Fibroblast of skin of left biceps (primary cell): Measurements from ENCODE around the gene CCDC186.

Source experiments
- DNase-seq, 2 experiments: peaks; one replicate each; pipeline ENCODE4 v3.0.0-alpha.2; 2013; ENCODE audit warnings: low read depth in 2 of 2

Gene CCDC186

GRCh38 chr10:114110174-114110972 is 63.6 kb downstream of the CCDC186 start:
- no peak for DNase-seq

GRCh38 chr10:114103284-114103683 is 70.7 kb downstream of the CCDC186 start:
- DNase-seq, result peak; percentile 21 to 25

DNA sequence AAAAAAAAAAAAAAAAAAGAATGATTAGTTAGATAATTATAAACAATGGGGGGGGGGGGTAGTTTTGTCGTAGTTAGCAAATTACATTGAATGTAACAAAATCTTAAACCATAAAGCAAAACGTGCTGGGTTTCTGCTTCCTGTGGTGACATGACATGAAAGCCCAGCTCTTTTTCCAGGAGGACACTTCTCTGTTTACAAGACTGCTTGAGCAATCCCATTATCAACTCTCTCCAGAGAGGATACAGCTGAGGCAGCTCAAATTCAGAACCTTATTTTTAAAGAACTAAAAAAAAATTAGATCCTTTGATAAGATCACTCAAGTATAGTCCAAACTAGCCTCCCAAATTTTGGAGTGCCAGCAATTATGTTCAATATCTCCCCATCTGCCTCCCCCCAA is 71.7 kb downstream of the CCDC186 start:
- DNase-seq, result no peak

DNA sequence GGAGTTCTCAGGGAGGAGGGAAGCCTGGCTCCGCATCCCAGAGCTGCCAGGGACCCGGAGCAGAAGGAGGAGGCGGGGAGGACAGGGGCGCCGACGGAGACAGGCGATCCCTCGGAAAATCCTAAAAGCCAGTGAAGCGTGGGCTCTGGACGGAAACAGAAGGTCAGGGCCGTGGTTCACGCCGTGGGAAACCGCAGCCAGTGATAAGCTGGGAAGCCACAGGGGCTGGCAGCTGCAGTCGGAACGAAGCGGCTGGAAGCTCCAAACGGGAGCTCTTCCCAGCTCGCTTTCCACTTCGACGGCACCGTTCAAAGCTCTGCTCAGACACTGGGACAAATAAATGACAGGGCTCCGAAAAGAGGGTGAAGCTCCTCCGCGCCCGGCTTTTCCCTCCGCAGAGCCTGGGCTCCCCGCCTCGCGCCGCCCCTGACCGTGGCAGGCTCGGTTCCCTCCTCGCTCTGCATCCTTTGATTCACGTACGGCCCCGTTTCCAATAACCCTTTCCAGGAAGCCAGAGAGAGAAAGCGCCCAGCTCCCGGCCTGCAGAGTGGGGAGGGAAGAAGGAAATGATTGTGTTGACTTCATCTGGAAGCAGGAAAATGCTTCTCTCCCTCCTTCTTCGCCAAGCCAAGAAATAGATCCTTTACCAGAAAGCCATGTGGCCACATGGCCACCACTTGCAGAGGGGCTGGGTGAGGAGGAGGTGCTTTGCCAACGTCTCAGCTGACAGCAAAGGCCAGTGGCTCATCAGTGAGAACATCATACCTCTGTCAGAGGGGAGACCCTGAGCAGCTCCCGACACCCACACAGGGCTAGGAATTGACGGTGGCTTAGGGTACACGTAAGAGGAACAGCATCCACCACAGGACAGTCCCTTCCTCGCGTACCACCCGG is 72.9 kb downstream of the CCDC186 start:
- DNase-seq, result no peak

- DNase-seq, result no peak
These were observed 77.1 kb downstream of the CCDC186 start for GRCh38 chr10:114096864-114097263.

DNA sequence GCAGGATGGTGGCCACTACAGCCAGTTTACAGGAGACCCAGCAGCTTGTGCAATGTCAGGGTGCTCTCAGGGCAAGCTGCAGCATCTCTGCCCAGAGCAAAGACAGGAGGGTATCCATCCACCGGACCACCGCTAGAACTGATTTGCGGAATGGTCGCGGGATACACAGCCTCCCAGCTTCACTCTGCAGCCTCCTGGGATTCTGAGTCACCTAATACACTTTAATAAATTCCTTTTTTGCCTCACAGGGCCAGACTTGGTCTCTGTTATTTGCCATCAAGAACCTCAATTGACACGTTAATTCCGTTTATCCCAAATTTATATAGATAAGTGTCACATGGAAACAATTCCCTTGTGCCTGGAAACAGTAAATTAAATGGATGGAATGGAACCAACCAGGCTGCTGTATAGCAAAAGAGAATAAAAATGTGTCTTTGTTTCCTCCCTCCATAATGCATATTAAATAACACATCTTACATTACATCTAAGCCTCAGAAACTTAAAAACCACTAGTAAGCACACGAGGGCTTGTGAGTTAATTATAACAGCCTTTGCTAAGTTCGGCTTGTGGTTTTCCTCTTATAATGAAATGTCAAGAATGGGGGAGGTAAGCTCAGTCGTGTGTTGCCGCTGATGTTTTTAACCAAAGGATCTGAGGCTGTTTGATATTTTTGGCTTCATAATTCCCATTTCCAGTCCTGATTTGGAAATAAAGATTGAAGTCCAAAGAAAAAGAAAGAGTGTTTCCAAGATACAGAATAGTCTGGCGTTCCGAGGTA is 78.3 kb downstream of the CCDC186 start:
- no peak for DNase-seq

DNA sequence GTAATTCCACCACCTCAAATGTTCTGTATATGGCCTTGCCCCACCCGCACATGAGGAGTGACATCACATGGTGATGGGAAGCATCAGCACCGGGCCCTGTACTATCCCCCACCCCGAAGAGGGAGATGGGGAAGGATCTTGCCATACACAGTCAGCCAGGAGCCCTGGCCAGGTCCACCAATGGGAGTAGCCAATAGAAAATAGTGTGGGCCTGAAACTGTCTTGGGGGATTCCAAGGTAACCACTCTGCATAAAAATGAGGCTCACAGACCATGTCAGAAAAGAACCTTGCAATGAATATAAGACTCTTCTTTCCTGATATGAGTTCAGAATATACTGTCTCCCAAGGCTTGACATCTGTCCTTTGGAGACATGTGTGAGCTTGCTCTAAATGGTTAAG is 79.2 kb downstream of the CCDC186 start:
- DNase-seq, result no peak

- no peak for DNase-seq
These were observed 86.3 kb downstream of the CCDC186 start for GRCh38 chr10:114087655-114088054.

- no peak for DNase-seq
These were observed 86.7 kb downstream of the CCDC186 start for GRCh38 chr10:114087255-114087654.

DNA sequence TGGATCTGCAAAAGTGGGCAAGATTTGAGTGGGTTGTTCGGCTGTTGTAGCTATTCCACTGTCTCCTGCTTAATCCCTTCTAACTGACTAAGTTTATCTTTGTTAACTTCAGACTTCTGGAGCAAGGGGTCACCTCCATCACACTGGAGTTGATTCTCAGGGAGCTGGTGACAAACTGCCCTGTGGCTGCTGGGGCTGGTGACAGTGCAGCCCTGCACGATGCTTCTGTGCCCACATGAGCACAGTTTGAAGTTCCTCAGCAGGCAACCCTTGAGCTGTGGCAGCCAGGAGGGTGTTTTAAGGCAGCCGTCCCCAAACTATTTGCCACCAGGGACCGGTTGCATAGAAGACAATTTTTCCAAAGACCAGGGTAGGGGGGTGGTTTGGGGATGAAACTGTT is 89.8 kb downstream of the CCDC186 start:
- no peak for DNase-seq

DNA sequence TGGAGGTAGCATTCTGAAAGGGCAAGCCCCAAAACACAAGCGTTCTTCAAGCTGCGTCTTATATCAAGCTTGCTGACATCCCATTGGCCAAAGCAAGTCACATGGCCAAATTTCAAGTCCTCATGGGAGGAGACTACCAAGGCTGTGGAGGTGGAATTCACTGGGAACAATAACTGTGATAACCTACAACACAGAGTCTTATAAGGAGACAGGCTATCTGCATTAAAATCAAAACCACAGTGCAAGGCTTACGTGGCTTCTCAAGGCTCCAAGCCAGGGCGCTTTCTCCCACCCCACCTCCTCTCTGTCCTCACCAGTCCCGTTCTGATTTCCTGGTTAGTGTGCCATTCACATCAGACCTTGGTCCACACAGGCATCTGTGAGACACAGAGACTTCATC is 91.0 kb downstream of the CCDC186 start:
- DNase-seq, result no peak

DNA sequence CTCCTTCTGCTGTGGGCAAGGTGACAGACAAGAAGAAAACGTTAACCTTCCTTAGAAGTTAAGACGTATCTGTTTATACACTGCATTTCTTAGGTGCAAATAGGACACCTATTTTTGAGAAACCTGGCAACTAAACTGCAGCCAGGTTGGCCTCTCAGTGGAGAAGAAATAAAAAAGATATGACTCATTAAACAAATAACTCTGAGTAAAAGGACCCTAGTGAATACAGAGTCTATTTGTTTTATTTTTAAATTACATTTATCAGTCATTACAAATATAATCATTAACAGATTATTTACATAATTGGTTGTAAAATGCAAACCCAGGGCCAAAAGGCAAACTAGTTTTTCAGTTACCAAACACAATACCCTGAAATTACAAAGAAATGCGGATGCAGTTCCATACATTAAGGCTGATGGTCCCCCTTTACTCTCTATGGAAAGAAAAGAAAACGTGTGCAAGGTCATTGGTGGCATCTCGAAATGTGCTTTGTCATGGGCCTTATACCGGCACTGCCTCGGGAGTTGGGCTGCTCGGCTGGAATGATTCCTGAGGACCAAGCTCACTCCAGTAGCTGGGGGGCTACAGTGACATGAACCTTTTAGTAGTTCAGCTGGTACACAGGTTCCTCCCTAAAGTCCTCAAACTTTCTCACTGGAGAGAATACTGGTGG is 92.0 kb downstream of the CCDC186 start:
- no peak for DNase-seq

- DNase-seq, result no peak
These were observed 94.6 kb downstream of the CCDC186 start for GRCh38 chr10:114079421-114079820.

DNA sequence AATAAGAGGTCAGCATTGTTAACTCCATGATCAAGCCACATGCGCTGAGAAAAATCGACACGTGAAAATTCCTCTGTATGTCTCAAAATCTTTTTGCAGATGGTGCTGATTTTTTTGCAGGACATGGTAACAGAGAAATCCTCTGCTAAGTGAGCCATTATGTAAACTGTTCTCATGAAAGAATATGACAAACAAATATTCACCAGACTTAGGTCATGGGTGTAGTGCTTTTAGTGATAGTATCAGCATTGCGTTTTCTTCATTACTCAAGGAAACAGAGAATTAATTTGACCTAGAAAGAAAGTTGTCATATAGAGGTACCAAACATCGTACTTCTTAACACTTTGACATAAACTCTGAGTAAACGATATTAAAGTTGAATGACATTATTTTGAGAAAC is 95.7 kb downstream of the CCDC186 start:
- no peak for DNase-seq

DNA sequence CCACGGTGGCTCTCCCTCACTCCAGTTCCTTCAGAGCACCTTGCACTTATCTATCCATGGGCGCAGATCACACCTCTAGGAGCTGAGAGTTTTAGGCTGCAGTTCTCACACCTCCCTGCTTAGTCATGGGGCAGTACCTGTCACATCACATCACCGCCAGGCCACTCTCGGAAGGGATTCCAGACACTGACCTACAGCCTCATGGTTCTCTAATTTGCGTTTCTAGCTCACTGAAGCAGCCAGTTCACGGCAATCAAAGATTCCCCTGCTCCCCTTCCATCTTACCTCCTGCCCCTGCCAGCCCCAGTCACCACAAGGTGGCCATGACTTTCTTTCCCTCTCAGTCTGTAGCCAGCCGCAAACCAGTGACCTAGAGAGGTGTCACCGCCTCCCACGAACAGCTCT is 96.2 kb downstream of the CCDC186 start:
- DNase-seq, result no peak

DNA sequence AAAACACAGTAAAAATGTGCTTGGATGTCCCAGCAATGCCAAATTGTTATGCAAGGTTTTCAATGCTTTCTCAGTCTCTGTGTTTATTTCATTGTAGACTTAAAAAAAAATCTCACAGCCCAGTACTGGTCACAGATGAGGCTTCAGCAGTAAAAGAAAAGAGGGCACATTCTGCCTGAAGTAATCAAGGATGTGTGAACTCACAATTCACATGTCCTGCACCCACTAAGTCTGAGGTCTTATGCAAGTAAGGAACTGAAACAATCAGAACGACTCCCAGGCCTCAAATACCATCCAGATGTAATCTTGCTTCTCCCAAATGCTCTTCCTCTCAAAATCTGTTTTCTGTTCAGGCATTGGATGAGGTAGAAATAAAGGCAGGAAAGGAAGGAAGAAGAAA is 96.7 kb downstream of the CCDC186 start:
- DNase-seq, result no peak

DNA sequence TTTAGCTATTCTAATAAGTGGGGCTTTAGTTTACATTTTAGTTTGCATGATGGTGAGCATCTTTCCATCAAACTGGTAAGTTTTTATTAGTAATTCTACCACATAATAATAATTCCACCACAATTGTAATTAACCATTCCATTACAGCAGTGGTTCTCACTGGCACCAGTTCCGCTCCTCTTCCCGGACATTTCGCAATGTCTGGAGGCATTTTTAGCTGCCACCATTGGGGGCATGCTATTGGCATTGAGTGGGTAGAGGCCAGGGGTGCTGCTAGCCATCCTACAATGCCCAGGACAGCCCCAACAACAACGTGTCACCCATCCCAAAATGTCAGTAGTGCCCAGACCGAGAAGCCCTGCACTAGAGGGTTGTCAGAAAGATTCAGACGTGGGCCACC is 98.9 kb downstream of the CCDC186 start:
- no peak for DNase-seq

- no peak for DNase-seq
These were observed 100.4 kb downstream of the CCDC186 start for GRCh38 chr10:114073395-114074186.

DNA sequence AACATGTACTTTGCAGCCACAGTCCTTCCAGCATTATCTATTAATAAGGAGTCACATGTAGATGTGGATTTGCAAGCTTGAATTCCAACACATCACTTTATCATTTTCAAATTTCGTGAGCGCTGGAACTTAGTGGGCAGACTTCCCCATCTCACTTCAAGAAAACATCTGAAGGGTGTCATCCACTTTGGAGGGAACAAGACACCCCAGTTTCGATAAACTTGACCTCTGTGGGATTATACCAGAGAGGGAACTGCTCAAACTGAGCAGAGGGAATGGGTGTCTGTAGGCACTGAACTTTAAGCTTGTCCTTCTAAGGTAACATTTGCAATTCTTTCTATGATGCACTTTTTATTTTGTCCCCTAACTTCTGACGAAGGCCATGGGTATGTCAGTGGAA is 102.8 kb downstream of the CCDC186 start:
- no peak for DNase-seq
